HCT116 (cell line): ENCODE results near the gene SLC25A48. TPM values are rescaled to one million over a fixed set of nuclear protein-coding genes. Genes with fewer than 3 reads are reported as not detected.

Experiments used
- ATAC-seq: fragments of 200-7000 bp; cut with Tn5 transposase; 2 replicates; pipeline ENCODE4 v1.9.1; 2020; ENCODE audit warnings: mild to moderate bottlenecking, moderate library complexity
- BruUV-seq: library from RNA; stranded (reverse); fragments of 400-500 nt; replicated peaks from 2 replicates; lab custom pipeline; 2021; lab: Mats Ljungman, UMichigan
- CTCF ChIA-PET: fragments of 300-600 bp; sonication (Branson Sonifier 250); formaldehyde crosslinking; loops from one replicate; lab custom pipeline; 2021; ENCODE audit warnings: antibody characterized with exemption; lab: Charles Lee
- POLR2A ChIA-PET: fragments of 300-600, 350-600 bp; sonication (Branson Sonifier 250); formaldehyde crosslinking; loops from one replicate; lab custom pipeline; 2021; ENCODE audit warnings: antibody characterized with exemption; lab: Charles Lee
- RAD21 ChIA-PET, 2 experiments: fragments of 300-600 bp; sonication (Branson Sonifier 250); formaldehyde crosslinking; loops; one replicate each; lab custom pipeline; 2023; ENCODE audit warnings: low total read pairs in 2 of 2; ENCODE audit not compliant: uncharacterized antibody in 2 of 2, unreplicated experiment in 2 of 2, low non-redundant PET in 1 of 2; lab: Charles Lee
- DNase-seq: peaks from one replicate; pipeline ENCODE4 v3.0.0-alpha.2; 2010; ENCODE audit warnings: low read depth, low spot score
- H2AFZ ChIP-seq: fragments of 200-600 bp; shearing (Covaris generic), sonication (generic); 2 replicates; pipeline ENCODE4 v1.6.1; 2017; ENCODE audit warnings: low read depth, mixed run types, mixed read lengths, antibody characterized with exemption, low read length; ENCODE audit not compliant: poor library complexity, severe bottlenecking
- H3K27ac ChIP-seq: 2 replicates; pipeline ENCODE4 v1.5.1; 2012; ENCODE audit warnings: low read depth, low read length
- H3K27me3 ChIP-seq: fragments of 200-600 bp; sonication (generic); 2 replicates; pipeline ENCODE4 v1.6.1; 2016; ENCODE audit warnings: mixed run types, low read length, mixed read lengths; ENCODE audit not compliant: insufficient read depth
- H3K36me3 ChIP-seq, 2 experiments: fragments of 200-500 bp in 1 of 2; fragments of 200-600 bp in 1 of 2; sonication (Bioruptor generic) in 1 of 2; sonication (generic) in 1 of 2; 2 replicates each; pipeline versions ENCODE4 v1.5.1 to v1.6.1; 2014 to 2016; ENCODE audit warnings: low read length in 2 of 2, inconsistent platforms in 1 of 2, mixed read lengths in 1 of 2, mixed run types in 1 of 2; ENCODE audit not compliant: insufficient read depth in 2 of 2, control insufficient read depth in 1 of 2
- H3K4me1 ChIP-seq, 2 experiments: fragments of 200-600 bp in 1 of 2; sonication (generic) in 1 of 2; 2 replicates each; pipeline versions ENCODE4 v1.5.1 to v1.6.1; 2012 to 2017; ENCODE audit warnings: low read length in 2 of 2, inconsistent platforms in 1 of 2, mild to moderate bottlenecking in 1 of 2, mixed read lengths in 1 of 2, mixed run types in 1 of 2, moderate library complexity in 1 of 2; ENCODE audit not compliant: insufficient read depth in 2 of 2, control insufficient read depth in 1 of 2
- H3K4me2 ChIP-seq: fragments of 200-600 bp; sonication (generic); 2 replicates; pipeline ENCODE4 v1.6.1; 2017; ENCODE audit warnings: mixed run types, low read length, mixed read lengths
- H3K4me3 ChIP-seq, 2 experiments: fragments of 200-600 bp in 1 of 2; sonication (generic) in 1 of 2; replicated peaks in 1 of 2; 2 replicates each; pipeline ENCODE4 v1.5.1; 2011 to 2016; ENCODE audit warnings: low read length in 2 of 2, control low read depth in 1 of 2, low read depth in 1 of 2, mild to moderate bottlenecking in 1 of 2, mixed read lengths in 1 of 2, mixed run types in 1 of 2
- H3K79me2 ChIP-seq: fragments of 200-600 bp; sonication (generic); 2 replicates; pipeline ENCODE4 v1.6.1; 2017; ENCODE audit warnings: mild to moderate bottlenecking, mixed run types, low read length, moderate library complexity, mixed read lengths; ENCODE audit not compliant: insufficient read depth
- H3K9ac ChIP-seq: fragments of 200-600 bp; sonication (generic); 2 replicates; pipeline ENCODE4 v1.6.1; 2016; ENCODE audit warnings: low read length, mixed read lengths
- H3K9me2 ChIP-seq: fragments of 200-600 bp; sonication (generic), shearing (Covaris generic); 2 replicates; pipeline ENCODE4 v1.6.1; 2017; ENCODE audit warnings: mixed run types, mild to moderate bottlenecking, moderate library complexity; ENCODE audit not compliant: insufficient read depth
- H3K9me3 ChIP-seq, 2 experiments: fragments of 200-500 bp in 1 of 2; fragments of 200-600 bp in 1 of 2; sonication (Bioruptor generic) in 1 of 2; sonication (generic) in 1 of 2; 2 replicates each; pipeline ENCODE4 v1.6.1; 2014 to 2017; ENCODE audit warnings: low read length in 2 of 2, mixed read lengths in 2 of 2, inconsistent platforms in 1 of 2, low read depth in 1 of 2, mild to moderate bottlenecking in 1 of 2, mixed run types in 1 of 2, moderate library complexity in 1 of 2; ENCODE audit not compliant: control insufficient read depth in 1 of 2, insufficient read depth in 1 of 2
- H4K20me1 ChIP-seq: fragments of 200-600 bp; sonication (generic), shearing (Covaris generic); 2 replicates; pipeline ENCODE4 v1.6.1; 2017; ENCODE audit warnings: mixed run types, mild to moderate bottlenecking, moderate library complexity; ENCODE audit not compliant: insufficient read depth
- CBX3 ChIP-seq: IDR thresholded peaks from 2 replicates; pipeline ENCODE4 v1.6.1; 2012; ENCODE audit warnings: low read depth
- EGR1 ChIP-seq: IDR thresholded peaks from 2 replicates; pipeline ENCODE4 v1.6.1; 2012; ENCODE audit warnings: low read depth
- SIN3A ChIP-seq: IDR thresholded peaks from 2 replicates; pipeline ENCODE4 v1.6.1; 2012; ENCODE audit warnings: low read depth
- SRF ChIP-seq: IDR thresholded peaks from 2 replicates; pipeline ENCODE4 v1.6.1; 2012; ENCODE audit warnings: low read depth
- ZFX ChIP-seq: fragments of 450-650 bp; IDR thresholded peaks from 2 replicates; pipeline ENCODE4 v1.6.1; 2017
- intact Hi-C: fragments of 100-400 bp; cut with micrococcal nuclease; formaldehyde crosslinking; loops from 2 replicates; pipeline ENCODE4 v1.10.0; 2022
- total RNA-seq: library from RNA; stranded (reverse); gene quantifications from one replicate; pipeline ENCODE4 v1.2.1, GENCODE V29; 2021; ENCODE audit not compliant: unreplicated experiment
- TF ChIP-seq, protein P1 (sequence below): IDR thresholded peaks from 2 replicates; pipeline ENCODE4 v1.6.1; 2012; ENCODE audit warnings: low read depth

Gene SLC25A48
- total RNA-seq, 1 experiment from 2014 or later: 2.8 TPM

DNA sequence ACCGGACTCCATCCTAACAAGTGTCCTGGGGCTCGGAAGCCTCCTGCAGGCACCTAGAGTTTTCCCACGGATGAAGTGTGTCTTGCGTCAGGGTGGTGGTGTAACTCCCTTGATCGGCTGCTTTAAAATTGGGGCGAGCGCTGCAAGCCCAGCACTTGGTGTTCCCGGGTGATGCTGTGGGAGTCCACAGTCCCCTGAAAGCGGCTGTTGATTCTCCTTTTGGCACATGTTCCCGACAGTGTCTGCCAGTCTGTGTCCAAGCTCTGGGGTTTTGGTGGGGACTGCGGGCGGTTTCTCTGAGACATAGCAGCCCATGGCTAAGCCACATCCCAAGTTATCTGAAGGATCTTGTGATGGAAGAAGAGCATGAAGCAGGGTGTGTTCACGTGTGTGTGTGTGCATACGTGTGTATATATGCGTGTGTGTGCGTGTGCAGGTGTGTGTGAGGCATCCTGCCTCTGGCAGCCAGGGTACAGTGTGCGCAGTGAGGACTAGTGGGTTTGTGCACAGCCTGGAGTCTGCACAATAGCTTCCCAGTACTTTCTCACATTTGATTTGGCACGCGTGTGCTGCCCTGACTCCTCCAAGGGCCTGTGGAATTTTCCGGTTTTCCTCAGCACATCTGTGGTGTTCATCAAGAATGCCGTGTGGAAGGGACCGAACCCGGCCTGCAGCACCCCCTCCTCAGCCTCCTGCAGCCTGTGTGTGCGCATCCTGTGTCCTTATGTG is 16.9 kb downstream of the SLC25A48 start (continued):
- TF ChIP-seq, protein P1, sequence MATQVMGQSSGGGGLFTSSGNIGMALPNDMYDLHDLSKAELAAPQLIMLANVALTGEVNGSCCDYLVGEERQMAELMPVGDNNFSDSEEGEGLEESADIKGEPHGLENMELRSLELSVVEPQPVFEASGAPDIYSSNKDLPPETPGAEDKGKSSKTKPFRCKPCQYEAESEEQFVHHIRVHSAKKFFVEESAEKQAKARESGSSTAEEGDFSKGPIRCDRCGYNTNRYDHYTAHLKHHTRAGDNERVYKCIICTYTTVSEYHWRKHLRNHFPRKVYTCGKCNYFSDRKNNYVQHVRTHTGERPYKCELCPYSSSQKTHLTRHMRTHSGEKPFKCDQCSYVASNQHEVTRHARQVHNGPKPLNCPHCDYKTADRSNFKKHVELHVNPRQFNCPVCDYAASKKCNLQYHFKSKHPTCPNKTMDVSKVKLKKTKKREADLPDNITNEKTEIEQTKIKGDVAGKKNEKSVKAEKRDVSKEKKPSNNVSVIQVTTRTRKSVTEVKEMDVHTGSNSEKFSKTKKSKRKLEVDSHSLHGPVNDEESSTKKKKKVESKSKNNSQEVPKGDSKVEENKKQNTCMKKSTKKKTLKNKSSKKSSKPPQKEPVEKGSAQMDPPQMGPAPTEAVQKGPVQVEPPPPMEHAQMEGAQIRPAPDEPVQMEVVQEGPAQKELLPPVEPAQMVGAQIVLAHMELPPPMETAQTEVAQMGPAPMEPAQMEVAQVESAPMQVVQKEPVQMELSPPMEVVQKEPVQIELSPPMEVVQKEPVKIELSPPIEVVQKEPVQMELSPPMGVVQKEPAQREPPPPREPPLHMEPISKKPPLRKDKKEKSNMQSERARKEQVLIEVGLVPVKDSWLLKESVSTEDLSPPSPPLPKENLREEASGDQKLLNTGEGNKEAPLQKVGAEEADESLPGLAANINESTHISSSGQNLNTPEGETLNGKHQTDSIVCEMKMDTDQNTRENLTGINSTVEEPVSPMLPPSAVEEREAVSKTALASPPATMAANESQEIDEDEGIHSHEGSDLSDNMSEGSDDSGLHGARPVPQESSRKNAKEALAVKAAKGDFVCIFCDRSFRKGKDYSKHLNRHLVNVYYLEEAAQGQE: no peak
- TF ChIP-seq SIN3A (no peak), EGR1 (no peak), ZFX (no peak), SRF (no peak)
- TF ChIP-seq, all 23 proteins: peak for 0

DNA sequence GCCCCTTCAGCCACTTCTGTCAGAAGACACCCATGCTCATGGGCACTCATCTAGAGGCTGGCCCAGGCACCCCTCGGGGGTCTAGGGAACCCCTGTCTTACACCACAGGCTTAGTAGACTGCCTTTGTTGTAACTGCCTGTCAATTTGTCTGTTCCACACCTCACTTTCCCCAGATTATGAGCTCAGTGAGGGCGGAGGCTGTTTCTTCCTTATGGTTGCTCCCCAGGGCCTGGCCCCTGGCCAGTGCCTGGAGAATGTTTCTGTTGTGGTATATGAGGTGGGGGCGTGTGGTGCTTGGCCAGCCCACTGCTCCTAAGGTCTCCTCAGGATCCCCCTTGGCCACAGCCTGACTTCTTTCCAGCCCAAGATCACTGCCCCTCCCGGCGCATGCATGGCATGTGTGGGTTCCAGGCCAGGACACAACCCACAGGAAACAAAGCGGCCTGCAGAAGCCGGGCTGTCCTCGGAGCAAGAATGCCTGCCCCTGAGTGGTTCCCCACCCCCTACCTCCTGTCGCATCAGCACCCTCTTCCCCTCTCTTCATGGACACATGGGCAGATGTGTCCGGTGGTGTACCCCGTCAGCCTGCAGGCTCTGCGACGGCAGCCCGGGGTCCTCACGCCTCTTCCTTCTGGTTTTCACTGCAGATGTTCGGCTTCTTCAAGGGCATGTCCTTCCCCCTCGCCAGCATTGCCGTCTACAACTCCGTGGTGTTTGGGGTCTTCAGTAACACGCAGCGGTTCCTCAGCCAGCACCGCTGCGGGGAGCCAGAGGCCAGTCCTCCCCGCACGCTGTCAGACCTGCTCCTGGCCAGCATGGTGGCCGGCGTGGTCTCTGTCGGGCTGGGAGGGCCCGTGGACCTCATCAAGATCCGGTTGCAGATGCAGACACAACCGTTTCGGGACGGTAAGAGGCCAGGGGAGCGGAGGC is 17.7 kb downstream of the SLC25A48 start:
- DNase-seq (no peak), ATAC-seq (no peak)
- no TSS peak for BruUV-seq
- H3K9ac ChIP-seq: no peak overlapping the region
- H3K4me2 ChIP-seq: no peak overlapping the region
- ChIA-PET CTCF (no interaction called here), POLR2A (no interaction called here), RAD21 (no interaction called here)
- H3K4me1 ChIP-seq: peaks cover 0 to 7% of the 10 kb centered on the region in 2 experiments; a peak in 1 of 4 replicates
- no peak overlapping the region for H2AFZ ChIP-seq
- H3K79me2 ChIP-seq: no peaks in the 10 kb centered on the region
- no peak for TF ChIP-seq CBX3
- H4K20me1 ChIP-seq: no peaks in the 10 kb centered on the region
- H3K9me2 ChIP-seq: no peaks in the 10 kb centered on the region
- H3K9me3 ChIP-seq: no peaks in the 10 kb centered on the region
- no peak overlapping the region for H3K27ac ChIP-seq
- H3K36me3 ChIP-seq: no peaks in the 10 kb centered on the region
- intact Hi-C loops: no loop called here
- H3K4me3 ChIP-seq: no peak overlapping the region
- no peaks in the 10 kb centered on the region for H3K27me3 ChIP-seq
